ENCODE data around the gene ULBP1.

DNA sequence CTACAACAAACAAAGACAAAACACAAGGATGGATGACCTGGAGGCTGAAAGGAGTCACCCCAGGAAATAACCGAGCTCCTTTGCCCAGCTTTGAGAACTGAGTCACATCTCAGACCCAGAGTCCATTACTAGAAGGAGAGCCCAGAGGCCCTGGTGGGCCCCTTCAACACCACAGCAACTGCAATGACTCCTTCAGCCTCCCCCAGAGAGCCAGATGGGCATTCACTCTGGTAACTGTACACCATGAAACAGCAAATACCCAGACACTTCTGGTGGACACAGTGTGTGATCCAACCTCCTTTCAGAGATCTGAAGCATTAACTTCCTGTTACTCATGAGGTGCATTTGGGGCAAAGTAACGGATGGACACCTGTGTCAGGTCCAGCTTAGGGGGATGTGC is 39.0 kb downstream of the ULBP1 start:
- no peak for TF ChIP-seq CTCF (IDR thresholded peaks at IDR 0.05)
- TF ChIP-seq EZH2 (IDR thresholded peaks at IDR 0.05) = no peak

Data from neural progenitor cell (in vitro differentiated cells).